CD4-positive, CD25-positive, alpha-beta regulatory T cell (primary cell): ENCODE measurements around the gene HELB. TPM values are rescaled to one million over a fixed set of nuclear protein-coding genes. Genes with fewer than 3 reads are reported as not detected.

Source experiments
- ATAC-seq, 2 donors: fragments of 150-1000 bp; cut with Tn5 transposase; one replicate each; pipeline ENCODE4 v1.10.0; 2021; ENCODE audit warnings: low read depth in 2 of 2, moderate number of reproducible peaks in 2 of 2, moderate library complexity in 1 of 2
- DNase-seq, 3 donors: peaks; one replicate each; pipeline versions ENCODE4 v3.0.0 to v3.0.0-alpha.2; 2012 to 2022; ENCODE audit warnings: mixed read lengths in 1 of 3
- H3K27ac ChIP-seq: one replicate; pipeline ENCODE4 v1.7.0; 2013; ENCODE audit warnings: mild to moderate bottlenecking, low read length; ENCODE audit not compliant: insufficient read depth, poor library complexity, severe bottlenecking
- H3K27me3 ChIP-seq: one replicate; pipeline ENCODE4 v1.7.0; 2013; ENCODE audit warnings: low read length; ENCODE audit not compliant: control insufficient read depth, insufficient read depth
- H3K36me3 ChIP-seq: one replicate; pipeline ENCODE4 v1.7.0; 2013; ENCODE audit warnings: mild to moderate bottlenecking, low read length, moderate library complexity; ENCODE audit not compliant: control insufficient read depth, insufficient read depth
- H3K4me1 ChIP-seq: 2 replicates; pipeline ENCODE4 v1.7.0; 2013; ENCODE audit warnings: mild to moderate bottlenecking, low read length; ENCODE audit not compliant: insufficient read depth, control insufficient read depth, poor library complexity, severe bottlenecking
- H3K4me3 ChIP-seq: one replicate; pipeline ENCODE4 v1.7.0; 2013; ENCODE audit warnings: low read depth, mild to moderate bottlenecking, low read length, moderate library complexity
- H3K9me3 ChIP-seq, 2 experiments: 1 replicate in 1 of 2; 2 replicates in 1 of 2; pipeline ENCODE4 v1.7.0; 2013; ENCODE audit warnings: low read length in 2 of 2, mild to moderate bottlenecking in 1 of 2, moderate library complexity in 1 of 2; ENCODE audit not compliant: control insufficient read depth in 2 of 2
- H3K27ac Mint-ChIP-seq, 3 donors: one replicate each; pipeline ENCODE4 v1.8.0; 2020 to 2022; ENCODE audit warnings: mild to moderate bottlenecking in 3 of 3, mixed read lengths in 3 of 3, moderate library complexity in 2 of 3
- H3K27me3 Mint-ChIP-seq: one replicate; pipeline ENCODE4 v1.8.0; 2022; ENCODE audit warnings: mild to moderate bottlenecking, mixed read lengths
- H3K36me3 Mint-ChIP-seq: one replicate; pipeline ENCODE4 v1.8.0; 2020; ENCODE audit warnings: mixed read lengths
- H3K4me1 Mint-ChIP-seq, 4 donors: one replicate each; pipeline ENCODE4 v1.8.0; 2020 to 2022; ENCODE audit warnings: mixed read lengths in 4 of 4, mild to moderate bottlenecking in 1 of 4
- H3K4me3 Mint-ChIP-seq, 4 donors: one replicate each; pipeline ENCODE4 v1.8.0; 2020 to 2022; ENCODE audit warnings: mild to moderate bottlenecking in 4 of 4, mixed read lengths in 4 of 4, moderate library complexity in 3 of 4
- H3K9me3 Mint-ChIP-seq, 7 donors: one replicate each; pipeline ENCODE4 v1.8.0; 2020 to 2022; ENCODE audit warnings: mixed read lengths in 7 of 7, mild to moderate bottlenecking in 3 of 7, moderate library complexity in 2 of 7
- polyA plus RNA-seq, 4 donors: library from polyadenylated mRNA; unstranded; fragments of 300-500 nt; fragmentation: Illumina TruSeq; gene quantifications; one replicate each; pipeline ENCODE4 v1.2.3, GENCODE V29; 2021
- total RNA-seq: library from RNA; stranded (reverse); gene quantifications from one replicate; pipeline ENCODE4 v1.2.3, GENCODE V29; 2022

HELB gene
- total and polyA plus RNA-seq, 5 donors from 2014 or later: 21.8 to 85.5 (median 25.2) TPM

- Mint-ChIP-seq H3K4me3 (no peak overlapping the region), H3K9me3 (peaks cover 0 to 1% (median 0%) of the 10 kb centered on the region in 7 donors), H3K36me3 (peaks cover 13% of the 10 kb centered on the region), H3K4me1 (peaks cover 0 to 6% (median 1%) of the 10 kb centered on the region in 4 donors), H3K27me3 (peaks cover 13% of the 10 kb centered on the region), H3K27ac (no peak overlapping the region)
- H3K9me3 ChIP-seq: no peaks in the 10 kb centered on the region
- peaks cover 3% of the 10 kb centered on the region for H3K36me3 ChIP-seq
- no peak overlapping the region for H3K4me3 ChIP-seq
- DNase-seq (no peak), ATAC-seq (no peak)
- H3K27me3 ChIP-seq: no peaks in the 10 kb centered on the region
- H3K4me1 ChIP-seq: no peaks in the 10 kb centered on the region
- H3K27ac ChIP-seq: no peak overlapping the region
Observed at GRCh38 chr12:66387117-66387516, 84.8 kb downstream of the HELB start.

Other genes starting within 250 kb of the HELB start
- gene LLPH, start 171.7 kb upstream of the HELB start, total RNA-seq: 32.9 TPM
- gene LLPH, start 171.7 kb upstream of the HELB start, polyA plus RNA-seq: 10 to 100 TPM; 31.2 to 52.4 (median 40.3) TPM
- gene TMBIM4, start 132.5 kb upstream of the HELB start, total RNA-seq: 51.1 TPM
- 100 to 1,000 TPM; 313 to 470 (median 385) TPM for gene TMBIM4, start 132.5 kb upstream of the HELB start, polyA plus RNA-seq
- gene IRAK3, start 113.3 kb upstream of the HELB start, total RNA-seq: 3.6 TPM
- gene IRAK3, start 113.3 kb upstream of the HELB start, polyA plus RNA-seq: 1 to 10 TPM in 2 of 4 donors, under 1 TPM in 2; 0.23 to 1.6 (median 1.1) TPM